NCI-H1694 treated with DMSO at 0.1 percent for 48 hours (cell line): ENCODE results near the gene NT5C2.
A peak's percentile ranks its signal among the peaks of the same experiment; 100 is the strongest.
"Not testable (repeated sequence)": the region's sequence is repeated elsewhere in the genome, so short reads cannot be mapped to it uniquely, and the experiment has no call there.

Experiments used
- DNase-seq: peaks from one replicate; lab custom pipeline; 2025; lab: John Stamatoyannopoulos, UW

NT5C2 gene

GRCh38 chr10:103199488-103199887 lies 6.4 kb upstream of the NT5C2 start:
- no peak for DNase-seq

GRCh38 chr10:103198648-103199047 lies 5.6 kb upstream of the NT5C2 start:
- DNase-seq, result no peak

- DNase-seq, result no peak
Measured at GRCh38 chr10:103197903-103198302, 4.8 kb upstream of the NT5C2 start.

DNA sequence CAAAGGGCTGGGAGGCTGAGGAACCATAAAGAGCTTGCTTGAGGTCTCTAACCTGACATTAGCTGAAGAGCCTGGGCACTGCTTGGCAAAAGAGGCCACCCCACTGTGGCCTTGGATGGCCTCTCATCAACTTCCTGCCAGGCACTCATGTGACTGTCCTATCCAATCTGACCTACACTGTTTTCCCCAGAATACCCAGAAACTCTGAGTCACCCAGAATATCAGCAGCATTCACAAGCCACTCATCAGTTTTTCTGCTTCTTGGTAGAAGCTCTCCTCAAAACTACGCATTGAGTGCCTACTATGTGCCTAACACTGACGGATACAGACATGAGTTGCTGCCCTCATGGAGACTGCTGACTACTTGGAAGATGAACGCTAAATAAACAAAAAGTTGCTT lies 4.1 kb upstream of the NT5C2 start:
- no peak for DNase-seq

DNA sequence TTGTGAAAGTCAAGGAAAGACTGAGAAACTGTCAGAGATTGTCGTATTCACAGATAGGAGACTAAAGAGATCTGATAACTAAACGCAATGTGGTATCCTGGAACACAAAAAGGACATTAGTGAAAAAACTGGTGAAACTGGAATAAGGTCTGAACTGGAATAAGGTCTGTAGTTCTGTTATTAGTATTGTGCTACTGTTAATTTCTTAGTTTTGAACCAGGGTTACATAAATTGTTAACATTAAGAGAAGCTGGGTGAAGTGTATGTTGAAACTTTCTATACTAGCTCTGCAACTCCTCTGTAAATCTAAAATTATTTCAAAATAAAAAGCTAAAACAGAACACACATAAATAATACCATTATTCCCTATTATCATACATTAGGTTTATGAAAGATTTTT lies 3.4 kb upstream of the NT5C2 start:
- DNase-seq, result no peak

- DNase-seq, result no peak
Measured at GRCh38 chr10:103193820-103194529, 903 bp upstream of the NT5C2 start.

DNA sequence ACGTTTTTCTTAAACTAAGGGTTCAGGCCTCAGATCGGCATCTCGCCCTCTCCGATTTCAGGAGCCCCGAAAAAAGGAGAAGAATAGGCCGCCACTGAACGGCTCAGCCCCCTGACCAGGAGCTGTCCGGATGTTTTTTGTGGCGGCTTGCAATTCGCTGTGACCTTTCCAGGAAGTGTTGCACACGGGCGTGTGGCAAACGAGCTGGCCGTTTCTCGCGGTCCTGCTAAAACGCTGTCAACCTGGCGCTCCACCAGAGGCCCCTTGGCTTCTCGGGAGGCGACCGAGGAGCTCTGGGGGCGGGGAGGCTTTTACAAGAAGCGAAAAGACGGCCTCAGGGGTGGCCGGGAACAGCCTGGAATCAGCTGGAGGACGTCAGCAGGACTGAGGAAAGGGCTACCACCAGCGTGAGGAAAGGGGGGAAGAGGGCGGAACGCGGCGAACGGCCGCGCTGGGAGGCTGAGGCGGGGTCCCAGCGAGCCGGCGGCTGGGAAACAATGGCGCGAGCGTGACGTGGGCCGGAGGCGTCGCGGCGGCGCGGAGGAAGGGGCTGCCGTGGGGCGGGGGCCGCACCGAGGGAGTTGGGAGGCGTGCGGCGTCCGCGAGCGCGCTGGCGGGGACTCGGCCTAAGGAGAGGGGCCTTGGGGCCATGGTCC lies 493 bp downstream of the NT5C2 start:
- peak; percentile 26 for DNase-seq

- no peak for DNase-seq
Measured at GRCh38 chr10:103192089-103192450, 1.0 kb downstream of the NT5C2 start.

GRCh38 chr10:103191198-103191597 lies 1.9 kb downstream of the NT5C2 start:
- DNase-seq, result not testable (repeated sequence)

DNA sequence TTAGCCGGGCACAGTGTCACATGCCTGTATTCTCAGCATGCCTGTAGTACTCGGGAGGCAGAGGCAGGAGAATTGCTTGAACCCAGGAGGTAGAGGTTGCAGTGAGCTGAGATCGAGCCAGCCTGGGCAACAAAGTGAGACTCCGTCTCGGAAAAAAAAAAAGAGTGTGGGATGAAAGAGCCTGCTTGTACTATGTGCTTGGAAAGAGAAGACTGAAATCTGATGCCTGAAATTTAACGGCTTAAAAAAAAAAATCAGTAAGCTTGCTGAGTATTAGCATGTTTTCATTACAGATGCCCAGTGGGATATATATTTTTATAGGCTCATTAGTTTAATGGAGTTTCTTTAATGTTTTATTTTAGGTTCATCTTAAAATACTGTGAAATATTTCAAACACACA lies 4.2 kb downstream of the NT5C2 start:
- no peak for DNase-seq

DNA sequence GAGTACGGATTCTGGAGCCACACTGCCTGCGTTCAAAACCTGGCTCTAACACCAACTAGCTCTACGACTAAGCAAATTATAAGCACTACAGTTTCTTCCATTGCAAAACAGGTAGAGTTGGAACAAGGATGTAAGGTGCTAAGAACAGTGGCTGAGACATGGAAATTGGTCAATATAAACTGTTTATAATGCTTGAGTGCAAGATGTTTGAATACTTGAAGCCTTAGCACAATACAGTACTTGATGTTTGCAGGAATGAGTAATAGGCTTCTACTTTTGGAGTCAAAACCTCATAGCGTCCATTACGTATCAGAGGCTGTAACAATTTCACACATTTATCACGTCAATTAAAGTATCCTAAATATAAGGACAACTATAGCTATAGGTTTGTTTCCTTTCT lies 6.9 kb downstream of the NT5C2 start:
- no peak for DNase-seq

DNA sequence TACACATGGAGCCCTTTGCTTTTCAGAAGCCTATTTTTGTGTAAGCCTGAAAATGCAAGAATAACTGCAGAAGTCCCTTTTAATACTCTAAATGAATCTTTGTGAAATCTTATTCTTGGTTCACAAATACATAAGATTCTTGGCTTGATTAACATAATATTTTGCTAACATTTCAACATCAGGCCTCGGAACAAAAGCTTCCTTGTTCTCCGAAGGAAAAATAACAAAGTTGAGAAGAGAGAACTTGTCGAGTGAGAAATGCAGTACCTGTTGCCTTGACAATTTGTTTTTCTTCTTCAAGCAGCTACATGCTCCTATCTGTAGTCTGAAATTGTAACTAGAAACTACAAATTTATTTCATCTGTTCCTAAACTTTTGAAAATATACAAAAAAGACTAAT lies 8.5 kb downstream of the NT5C2 start:
- no peak for DNase-seq

GRCh38 chr10:103183991-103184451 lies 9.1 kb downstream of the NT5C2 start:
- not testable (repeated sequence) for DNase-seq

DNA sequence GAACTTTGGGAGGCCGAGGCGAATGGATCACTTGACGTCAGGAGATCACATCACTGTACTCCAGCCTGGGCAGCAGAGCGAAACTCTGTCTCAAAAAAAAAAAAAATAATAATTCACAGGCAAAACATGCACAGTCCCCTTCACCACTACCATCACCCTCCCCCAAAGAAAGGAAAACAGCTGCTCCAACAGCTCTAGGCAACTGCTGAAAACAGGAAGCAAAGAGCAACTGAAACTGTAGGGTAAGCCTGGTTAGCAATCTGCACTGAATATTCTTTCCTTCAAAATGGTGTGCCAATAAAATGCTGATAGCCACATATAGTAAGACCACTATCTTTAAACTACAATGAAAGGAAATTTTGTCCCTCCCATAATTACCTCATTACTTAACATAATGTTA lies 11.8 kb downstream of the NT5C2 start:
- no peak for DNase-seq

DNA sequence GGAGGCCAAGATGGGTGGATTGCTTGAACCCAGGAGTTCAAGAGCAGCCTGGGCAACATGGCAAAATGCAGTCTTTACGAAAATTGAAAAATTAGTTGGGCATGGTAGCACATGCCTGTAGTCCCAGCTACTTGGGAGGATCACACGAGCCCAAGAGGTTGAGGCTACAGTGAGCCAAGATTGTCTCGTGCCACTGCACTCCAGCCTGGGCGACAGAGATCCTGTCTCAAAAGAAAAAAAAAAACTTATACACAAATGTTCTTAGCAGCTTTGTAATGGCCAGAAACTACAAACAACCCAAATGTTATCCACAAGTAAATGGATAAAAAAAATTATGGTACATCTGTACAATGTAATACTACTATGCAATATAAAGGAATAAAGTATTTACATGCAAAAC lies 12.6 kb downstream of the NT5C2 start:
- DNase-seq, result no peak

GRCh38 chr10:103177123-103177522 lies 15.9 kb downstream of the NT5C2 start:
- no peak for DNase-seq

DNA sequence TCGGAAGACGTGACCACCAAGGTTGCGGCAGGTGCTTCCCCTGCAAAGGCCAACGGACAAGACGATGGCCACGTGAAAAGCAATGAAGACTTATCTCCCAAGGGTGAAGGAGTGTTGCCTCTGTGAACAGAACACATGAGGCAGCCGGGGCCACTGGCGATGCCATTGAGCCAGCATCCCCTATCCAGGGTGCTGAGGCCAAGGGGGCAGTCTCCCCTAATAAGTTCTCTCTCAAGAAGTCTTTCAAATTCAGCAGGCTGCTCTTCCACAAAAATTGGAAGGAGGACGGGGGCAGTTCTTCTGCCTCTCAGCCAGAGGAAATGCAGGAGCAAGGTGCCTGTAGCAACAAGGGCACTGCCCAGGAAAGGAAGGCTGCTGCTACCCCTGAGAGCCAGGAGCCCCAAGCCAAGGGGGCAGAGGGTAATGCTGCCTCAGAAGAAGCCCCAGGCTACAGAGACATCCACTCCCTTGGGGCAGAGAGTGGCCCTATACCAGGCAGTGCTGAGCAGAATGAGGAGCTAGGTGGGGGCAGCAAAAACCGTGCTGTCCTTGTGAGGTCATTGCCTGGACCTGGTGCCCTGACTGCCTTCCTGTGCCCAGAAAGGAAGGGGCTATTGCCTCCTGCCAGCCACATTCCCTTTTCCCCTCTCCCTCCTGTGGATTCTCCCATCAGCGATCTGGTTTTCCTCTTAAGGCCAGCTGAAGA lies 17.3 kb downstream of the NT5C2 start:
- no peak for DNase-seq

DNA sequence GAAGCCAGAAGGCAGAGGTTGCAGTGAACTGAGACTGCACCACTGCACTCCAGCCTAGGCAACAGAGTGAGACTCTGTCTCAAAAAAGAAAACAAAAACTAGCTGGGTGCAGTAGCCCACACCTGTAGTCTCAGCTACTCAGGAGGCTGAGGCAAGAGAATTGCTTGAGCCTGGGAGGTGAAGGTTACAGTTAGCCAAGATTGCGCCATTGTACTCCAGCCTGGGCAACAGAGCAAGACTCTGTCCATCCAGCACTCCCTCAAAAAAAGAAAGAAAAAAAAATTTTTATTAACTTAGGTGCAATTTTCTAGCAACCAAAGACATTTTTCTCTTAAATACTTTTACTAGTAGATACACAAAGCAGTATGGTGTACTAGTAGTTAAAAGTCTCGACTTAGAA lies 18.7 kb downstream of the NT5C2 start:
- DNase-seq, result not testable (repeated sequence)

DNA sequence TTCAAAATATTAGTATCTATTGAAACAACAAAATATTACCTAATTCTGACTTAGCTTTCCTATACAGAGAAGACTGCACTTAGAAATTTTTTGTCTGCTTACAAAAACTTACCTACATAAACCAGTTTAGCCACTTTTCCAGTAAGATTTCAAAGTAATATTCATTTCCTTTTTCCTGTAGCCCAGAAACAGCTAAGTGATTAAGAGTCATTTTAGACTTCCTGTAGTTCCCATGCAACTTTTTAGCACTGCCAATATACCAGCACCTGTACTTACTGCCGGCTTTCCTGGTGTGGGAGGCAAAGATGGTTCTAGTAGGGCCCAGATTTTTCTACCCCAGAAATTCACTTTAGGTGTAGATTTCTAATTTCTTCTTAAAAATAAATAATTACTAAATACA lies 21.8 kb downstream of the NT5C2 start:
- no peak for DNase-seq

- DNase-seq, result no peak
Measured at GRCh38 chr10:103168438-103168837, 24.6 kb downstream of the NT5C2 start.

GRCh38 chr10:103167554-103167953 lies 25.5 kb downstream of the NT5C2 start:
- DNase-seq, result not testable (repeated sequence)

- no peak for DNase-seq
Measured at GRCh38 chr10:103166523-103166922, 26.5 kb downstream of the NT5C2 start.

GRCh38 chr10:103163766-103164403 lies 29.2 kb downstream of the NT5C2 start:
- not testable (repeated sequence) for DNase-seq
